GM19240 (cell line): ENCODE results near the gene INAVA.
"Not testable (repeated sequence)": the region's sequence is repeated elsewhere in the genome, so short reads cannot be mapped to it uniquely, and the experiment has no call there.

ENCODE experiments used
- DNase-seq: peaks from one replicate; pipeline ENCODE4 v3.0.0; 2011; ENCODE audit warnings: low spot score; ENCODE audit not compliant: insufficient read length

The INAVA gene

DNA sequence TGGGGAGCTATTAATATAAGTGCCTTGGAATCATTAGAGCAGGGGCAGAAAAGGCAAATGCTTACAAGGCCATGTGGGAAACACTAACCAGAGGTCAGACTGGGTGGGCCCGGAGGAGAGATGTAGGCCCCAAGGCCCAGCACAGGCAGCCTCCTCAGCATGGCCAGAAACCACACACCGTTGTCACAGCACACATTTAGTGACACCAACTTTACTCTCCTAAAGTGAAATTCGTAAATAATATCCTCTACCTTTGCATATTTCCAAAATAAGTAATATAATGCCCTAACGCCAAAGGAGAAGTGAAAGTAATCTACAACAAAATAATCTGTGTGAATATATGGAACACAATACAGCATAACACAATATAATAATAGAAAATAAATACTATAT lies 66.2 kb downstream of the INAVA start:
- no peak for DNase-seq

GRCh38 chr1:200962151-200962550 lies 67.5 kb downstream of the INAVA start:
- not testable (repeated sequence) for DNase-seq

GRCh38 chr1:200962631-200963030 lies 67.9 kb downstream of the INAVA start:
- no peak for DNase-seq

GRCh38 chr1:200963076-200963475 lies 68.4 kb downstream of the INAVA start:
- no peak for DNase-seq

DNA sequence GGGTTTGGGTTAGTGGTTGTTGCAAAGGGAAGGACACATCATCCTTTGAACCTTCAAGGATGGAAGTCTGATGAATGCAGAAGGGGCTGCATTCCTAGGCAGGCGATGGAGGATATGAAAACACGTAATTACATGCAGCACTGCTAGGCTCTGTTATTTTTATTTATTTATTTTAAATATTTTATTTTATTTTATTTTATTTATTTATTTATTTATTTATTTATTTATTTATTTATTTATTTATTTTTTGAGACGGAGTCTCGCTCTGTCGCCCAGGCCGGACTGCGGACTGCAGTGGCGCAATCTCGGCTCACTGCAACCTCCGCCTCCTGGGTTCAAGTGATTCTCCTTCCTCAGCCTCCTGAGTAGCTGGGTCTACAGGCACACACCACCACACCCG lies 69.2 kb downstream of the INAVA start:
- DNase-seq: not testable (repeated sequence)
